ENCODE results near the gene ALKBH4.

DNA sequence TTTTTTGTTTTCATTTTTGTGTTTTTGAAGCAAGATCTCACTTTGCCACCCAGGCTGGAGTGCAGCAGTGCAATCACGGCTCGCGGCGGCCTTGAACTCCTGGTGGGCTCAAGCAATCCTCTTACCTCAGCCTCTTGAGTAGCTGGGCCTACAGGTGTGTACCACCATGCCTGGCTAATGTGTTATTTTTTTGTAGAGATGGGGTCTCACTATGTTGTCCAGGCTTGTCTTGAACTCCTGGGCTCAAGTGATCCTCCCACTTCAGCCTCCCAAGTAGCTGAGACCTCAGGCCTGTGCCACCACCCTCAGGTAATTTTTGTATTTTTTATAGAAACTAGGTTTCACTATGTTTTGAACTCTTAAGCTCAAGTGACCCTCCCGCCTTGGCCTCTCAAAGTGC is 53.7 kb downstream of the ALKBH4 start:
- TF ChIP-seq, protein P1, sequence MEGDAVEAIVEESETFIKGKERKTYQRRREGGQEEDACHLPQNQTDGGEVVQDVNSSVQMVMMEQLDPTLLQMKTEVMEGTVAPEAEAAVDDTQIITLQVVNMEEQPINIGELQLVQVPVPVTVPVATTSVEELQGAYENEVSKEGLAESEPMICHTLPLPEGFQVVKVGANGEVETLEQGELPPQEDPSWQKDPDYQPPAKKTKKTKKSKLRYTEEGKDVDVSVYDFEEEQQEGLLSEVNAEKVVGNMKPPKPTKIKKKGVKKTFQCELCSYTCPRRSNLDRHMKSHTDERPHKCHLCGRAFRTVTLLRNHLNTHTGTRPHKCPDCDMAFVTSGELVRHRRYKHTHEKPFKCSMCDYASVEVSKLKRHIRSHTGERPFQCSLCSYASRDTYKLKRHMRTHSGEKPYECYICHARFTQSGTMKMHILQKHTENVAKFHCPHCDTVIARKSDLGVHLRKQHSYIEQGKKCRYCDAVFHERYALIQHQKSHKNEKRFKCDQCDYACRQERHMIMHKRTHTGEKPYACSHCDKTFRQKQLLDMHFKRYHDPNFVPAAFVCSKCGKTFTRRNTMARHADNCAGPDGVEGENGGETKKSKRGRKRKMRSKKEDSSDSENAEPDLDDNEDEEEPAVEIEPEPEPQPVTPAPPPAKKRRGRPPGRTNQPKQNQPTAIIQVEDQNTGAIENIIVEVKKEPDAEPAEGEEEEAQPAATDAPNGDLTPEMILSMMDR (IDR thresholded peaks at IDR 0.05): no peak
- TF ChIP-seq POLR2A (IDR thresholded peaks at IDR 0.05): no peak

Measured in right lobe of liver (tissue), 4 donors.